Left renal cortex interstitium (tissue), 4 donors: Measurements from ENCODE around the gene RTN4RL2. TPM values are rescaled to one million over a fixed set of nuclear protein-coding genes. Genes with fewer than 3 reads are reported as not detected.
"Not testable (repeated sequence)": the region's sequence is repeated elsewhere in the genome, so short reads cannot be mapped to it uniquely, and the experiment has no call there.

Source experiments
- DNase-seq, 4 donors: peaks; one replicate each; pipeline ENCODE4 v3.0.0-alpha.2; 2013; ENCODE audit warnings: low read depth in 4 of 4, low spot score in 2 of 4, missing footprints in 1 of 4
- polyA plus RNA-seq, 4 donors: library from polyadenylated mRNA; unstranded; fragments of 120-200 nt; gene quantifications; one replicate each; pipeline ENCODE4 v1.2.1, GENCODE V29; 2013; ENCODE audit not compliant: insufficient read length in 4 of 4

The RTN4RL2 gene
- polyA plus RNA-seq, 4 donors, result 3.0 to 3.9 (median 3.2) TPM

DNA sequence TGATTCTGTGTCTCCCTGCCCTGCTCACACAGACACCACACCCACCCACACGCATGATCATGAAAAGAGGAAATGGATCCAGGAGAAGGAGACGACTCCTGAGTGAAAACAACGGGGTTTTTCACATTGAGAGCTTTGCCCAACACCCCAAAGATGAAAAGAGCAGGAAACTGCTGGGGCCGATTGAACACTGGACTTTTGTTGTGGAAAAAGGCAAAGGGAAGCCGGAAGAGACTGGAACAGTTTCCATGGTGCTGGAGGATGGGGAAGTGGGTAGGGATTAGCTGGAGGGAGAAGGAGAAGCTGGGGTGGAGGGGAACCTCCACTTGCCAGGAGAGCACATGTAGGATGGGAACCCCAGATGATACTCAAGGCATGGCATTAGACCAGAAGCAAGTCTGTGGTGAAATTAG lies 28.2 kb upstream of the RTN4RL2 start:
- DNase-seq, result no peak

DNA sequence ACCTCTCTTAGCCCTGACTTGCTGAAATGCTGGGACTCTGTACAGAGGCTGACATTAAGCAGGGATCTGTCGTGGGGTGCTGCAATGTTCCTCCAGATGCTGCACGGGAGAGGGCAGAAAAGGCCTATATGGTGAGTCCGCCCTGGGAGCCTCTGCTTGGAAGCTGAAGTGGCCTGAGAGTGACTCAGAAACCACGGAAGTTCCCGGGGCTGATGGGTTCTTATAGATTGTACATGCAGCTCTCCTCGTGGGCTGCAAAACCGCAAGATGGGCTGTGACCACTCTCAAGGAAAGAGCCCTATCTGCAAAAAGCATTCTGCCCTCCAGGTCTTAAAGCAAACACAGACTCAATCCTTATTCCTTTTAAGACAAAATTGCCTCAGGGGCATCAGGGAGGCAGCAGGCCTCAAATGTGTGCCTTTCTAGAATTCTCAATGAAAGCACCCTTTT lies 27.6 kb upstream of the RTN4RL2 start:
- DNase-seq, result no peak

DNA sequence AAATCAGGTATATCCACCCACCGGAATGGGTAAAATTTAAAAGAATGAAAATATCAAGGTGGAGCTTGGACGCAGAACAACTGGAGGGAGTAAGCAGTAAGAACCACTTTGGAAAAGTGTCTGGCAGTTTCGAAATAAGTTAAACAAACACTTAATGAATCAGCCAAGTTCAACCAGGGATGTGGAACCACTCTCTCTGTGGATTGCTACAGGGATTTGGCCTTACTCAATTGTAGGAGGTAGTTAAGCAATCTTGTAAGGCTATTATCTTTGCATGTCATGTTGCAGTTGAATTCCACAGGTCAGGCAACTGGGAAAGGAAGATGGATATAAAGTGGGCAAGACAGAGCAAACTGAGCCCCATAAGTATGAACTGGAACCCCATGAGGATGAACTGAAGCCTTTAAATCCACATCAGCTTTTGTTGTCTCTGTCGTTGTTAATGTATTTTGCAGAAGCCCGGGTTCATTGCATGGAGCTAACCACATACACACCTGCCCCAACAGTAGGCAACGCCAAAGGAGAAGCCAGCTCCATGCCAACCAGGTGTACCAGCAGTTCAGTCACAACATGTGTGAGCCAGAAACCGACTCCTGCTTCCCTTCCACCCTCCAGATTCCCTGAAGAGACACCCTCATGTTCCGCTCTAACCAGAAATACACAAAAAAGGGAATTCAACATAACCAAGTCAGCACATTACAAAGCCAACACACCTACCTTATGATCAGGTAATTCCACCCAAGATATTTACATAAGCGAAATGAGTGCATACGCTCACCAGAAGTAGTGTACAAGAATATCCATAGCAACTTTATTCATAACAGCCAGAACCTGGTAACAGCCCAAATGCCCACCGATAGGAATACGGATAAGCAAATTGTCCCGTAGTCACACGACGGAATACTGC lies 25.4 kb upstream of the RTN4RL2 start:
- no peak for DNase-seq

DNA sequence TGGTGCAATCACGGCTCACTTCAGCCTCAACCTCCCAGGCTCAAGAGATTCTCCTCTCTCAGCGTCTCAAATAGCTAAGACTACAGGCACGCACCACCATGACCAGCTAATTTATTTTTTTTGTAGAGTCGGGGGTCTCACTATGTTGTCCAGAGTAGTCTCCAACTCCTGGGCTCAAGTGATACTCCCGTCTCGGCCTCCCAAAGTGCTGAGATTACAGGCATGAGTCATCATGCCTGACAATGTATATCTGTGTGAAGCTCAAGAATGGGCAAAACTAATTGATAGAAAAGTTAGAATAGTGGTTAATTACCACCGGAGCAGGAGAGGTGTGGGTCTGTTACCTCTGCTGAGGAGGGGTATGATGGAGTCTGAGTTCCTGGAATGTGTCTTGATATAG lies 24.3 kb upstream of the RTN4RL2 start:
- no peak for DNase-seq

DNA sequence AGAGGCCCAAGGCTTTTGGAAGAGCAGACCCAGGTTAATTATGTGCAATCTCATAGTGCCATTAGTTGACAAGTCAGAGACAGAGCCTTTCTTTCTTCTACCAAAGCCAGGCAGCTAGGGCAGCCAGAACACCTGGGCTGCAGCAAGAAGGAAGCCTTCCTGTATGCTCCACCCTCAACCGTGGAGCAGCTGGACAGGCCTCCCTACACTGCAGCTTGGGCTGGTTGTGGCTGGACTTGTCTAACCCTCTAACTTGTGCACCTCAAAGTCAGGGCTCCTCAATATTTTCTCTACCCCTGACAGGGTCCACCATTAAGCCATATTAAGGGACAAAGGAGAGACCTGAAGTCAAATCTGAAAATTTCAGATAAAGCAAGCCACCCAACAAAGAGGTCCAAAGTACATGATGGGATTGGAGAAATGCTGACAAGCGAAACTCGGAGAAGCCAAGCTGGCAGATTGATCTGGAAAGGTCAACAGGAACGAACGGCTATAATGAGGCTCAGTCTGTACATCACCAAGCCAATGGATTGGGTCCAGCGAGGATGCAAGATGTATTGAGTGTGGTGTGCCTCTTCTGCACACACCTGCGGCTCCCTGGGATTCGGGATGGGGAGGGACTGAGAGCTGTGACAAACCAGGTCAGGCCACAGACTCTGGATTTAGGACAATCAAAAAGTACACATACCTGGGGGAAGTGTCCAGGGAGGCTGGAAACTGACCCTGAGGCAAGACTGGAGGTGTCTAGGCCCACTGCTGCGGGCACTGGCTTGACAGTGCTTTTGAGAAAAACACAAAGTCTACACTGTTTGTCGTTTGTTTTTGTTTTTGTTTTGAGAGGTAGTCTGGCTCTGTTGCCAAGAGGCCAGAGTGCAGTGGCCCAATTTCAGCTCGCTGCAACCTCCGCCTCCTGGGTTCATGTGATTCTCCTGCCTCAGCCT lies 21.7 kb upstream of the RTN4RL2 start:
- DNase-seq, result no peak

DNA sequence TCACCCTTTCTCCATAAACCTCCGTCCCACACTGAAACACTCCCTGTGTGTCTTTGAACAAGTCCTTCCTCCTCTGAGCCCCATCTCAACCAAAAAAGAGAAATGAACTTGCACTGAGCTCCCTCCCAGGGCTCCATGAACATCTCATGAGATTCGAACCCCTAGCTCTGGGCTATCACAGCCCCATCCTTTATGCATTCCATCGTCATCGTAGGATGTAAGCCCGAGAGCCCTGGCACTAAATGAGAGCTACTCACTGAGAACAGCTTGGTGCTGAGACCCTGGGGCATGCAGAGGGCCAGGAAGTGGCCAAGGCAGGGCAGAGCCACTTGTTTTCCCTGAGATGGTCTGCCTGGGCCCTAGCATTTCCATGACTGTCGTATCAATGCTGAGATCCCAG lies 20.5 kb upstream of the RTN4RL2 start:
- no peak for DNase-seq

DNA sequence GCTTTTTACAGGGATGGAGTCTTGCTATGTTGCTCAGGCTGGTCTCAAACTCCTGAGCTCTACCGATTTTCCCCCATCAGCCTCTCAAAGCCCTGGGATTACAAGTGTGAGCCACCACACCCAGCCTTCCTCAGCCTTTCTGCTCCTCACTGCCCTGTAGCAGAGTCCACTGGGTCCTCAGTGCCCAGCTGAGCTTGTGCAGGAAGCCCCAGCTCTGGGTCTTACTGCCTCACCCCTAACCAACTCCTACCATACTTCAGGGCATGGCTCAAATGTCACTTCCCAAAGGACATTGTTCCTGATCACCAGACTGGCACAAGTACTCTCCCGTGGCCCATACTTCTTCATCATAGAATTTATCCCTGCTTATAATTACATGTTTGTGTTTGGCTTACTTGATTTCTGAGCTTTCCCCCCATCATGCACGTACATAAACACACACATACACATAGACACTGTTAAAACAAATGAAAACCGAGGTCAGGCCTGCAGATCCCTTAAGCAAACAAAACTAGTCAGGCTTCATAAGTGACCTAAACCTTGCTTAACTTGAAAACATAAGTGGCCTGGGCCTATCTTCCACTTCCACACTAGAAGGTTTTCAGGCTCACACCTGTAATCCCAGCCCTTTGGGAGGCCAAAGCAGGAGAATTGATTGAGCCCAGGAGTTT lies 19.4 kb upstream of the RTN4RL2 start:
- DNase-seq, result no peak

DNA sequence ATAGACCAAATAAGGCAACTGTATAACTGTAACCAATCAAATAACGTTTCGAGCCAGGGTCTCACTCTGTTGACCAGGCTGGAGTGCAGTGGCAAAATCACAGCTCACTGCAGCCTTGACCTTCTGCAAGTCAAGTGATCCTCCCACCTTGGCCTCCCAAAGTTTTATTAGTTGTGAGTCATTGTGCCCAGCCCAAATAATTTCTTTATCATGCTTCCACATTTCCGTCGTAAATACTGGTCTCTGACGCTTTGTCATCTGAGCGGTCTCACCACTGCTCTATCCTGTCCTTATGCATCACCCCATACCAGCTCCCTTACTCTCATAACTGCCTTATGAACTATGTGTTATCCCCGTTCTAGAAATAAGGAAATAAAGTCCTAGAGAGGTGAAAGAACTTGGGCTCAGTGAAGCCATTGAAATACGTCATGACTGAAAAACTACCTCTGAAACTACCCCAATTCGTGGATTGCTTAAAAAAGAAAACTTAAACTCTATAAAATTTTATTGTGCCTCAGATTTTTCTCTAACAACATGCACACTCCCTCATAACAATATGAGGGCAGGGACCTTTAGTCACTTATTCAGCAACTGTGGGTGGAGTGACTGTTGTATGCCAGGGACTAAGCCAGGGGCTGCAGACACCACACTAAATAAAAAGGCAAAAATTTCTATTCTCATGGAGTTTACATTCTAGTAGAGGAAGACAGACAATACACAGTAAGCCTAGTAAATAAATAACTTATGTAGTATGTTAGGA lies 15.8 kb upstream of the RTN4RL2 start:
- no peak for DNase-seq

DNA sequence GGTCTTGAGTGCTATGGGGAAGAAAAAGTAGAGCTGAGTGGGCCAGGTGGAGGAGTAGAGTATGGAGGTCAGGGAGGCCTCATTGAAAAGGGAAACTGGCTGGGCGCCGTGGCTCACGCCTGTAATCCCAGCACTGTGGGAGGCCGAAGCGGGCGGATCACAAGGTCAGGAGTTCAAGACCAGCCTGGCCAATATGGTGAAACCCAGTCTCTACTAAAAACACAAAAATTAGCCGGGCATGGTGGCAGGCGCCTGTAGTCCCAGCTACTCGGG lies 15.3 kb upstream of the RTN4RL2 start:
- DNase-seq, result not testable (repeated sequence)

DNA sequence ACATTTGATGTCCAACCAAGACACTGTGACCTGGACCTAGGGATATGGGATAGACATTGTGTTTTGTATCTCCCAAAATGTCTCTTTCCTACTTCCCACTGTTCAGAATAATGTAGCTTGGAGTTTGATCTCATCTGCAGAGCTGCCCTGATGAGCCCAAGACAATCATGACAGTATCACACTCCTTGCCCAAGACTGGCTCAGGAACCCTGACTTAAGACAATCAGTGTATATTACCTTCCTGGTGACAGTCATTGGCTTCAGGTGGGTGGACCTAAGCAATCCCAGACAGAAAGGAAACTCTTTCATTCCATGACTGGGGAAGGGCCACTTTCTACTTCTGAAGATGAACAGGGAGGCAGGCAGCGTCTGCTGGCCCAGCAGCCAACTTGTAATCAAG lies 14.3 kb upstream of the RTN4RL2 start:
- no peak for DNase-seq

DNA sequence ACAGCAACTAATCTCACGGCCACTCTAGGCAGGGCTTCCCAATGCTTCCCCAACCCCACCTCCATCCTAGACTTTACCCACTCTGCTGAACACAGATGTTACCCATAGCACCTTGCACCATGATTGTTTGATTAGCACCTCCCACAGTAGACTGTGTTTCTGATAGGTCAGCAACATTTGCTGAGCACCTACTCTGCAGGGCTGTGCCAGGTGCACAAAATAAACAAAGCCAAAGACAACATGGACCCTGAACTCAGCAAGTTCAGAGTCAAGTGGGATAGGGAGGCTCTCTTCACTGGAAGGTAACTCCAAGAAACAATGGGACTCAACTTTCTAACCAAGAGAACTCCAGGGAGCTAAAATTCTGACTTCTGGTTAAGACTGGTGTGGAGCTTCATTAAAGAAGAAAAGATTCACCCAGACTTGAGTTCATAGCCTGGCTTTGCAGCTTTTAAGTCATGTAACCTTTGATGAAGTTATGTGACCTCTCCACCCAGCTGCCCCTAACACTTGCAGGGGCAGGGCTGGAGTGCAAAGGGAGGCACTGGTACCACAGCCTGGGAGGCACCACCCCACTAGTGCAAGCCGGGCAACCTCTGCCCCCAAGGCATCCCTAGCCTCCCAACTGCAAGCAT lies 6.7 kb upstream of the RTN4RL2 start:
- DNase-seq, result no peak

DNA sequence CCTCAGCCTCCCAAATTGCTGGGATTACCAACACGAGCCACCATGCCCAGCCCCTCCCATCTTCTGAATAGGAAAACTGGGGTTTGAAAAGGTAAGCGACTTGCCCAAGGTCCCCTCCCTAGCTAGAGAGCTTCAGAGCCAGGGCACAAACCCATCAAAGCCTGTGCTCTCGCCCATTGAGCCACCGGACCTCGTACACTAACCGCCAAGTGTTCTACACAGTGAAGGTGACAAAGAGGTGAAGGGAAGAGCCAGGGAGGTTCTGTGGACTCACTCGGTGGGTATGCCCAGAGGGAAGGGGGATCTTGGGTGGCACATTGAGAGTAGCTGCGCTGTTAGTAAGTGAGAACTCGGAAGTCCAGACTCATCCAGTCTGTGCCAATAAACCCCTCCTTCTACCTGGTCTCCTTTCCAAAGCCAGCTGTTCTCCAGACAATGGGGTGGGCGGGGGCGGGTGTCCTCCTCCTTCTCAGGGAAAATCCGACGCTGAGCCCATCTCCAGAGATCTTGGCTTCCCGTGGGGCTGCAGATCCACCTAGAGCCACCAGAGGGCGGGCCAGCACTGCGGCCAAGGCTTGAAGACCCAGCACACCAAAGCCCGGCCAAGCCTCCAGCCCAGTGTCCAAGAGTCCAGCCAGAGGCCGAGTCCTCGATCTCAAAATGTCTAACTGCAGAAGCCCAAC lies 3.2 kb upstream of the RTN4RL2 start:
- DNase-seq, result no peak

DNA sequence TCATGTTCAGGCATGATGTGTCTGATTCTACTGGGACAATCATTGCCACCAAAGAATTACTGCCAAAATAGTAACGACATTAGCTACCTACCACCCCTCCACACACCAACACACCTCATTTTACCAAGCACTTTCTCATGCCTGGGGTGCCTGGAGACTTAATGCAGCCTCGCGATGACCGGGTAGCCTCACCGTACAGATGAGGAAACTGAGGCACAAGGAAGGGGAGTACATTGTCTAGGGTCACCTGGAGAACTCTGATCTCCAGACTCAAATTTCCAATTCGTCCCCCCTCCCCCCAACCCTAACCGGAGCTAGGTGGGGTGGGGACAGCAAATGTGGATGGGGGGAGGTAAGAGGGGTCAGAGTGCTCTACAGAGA lies 2.7 kb upstream of the RTN4RL2 start:
- no peak for DNase-seq

DNA sequence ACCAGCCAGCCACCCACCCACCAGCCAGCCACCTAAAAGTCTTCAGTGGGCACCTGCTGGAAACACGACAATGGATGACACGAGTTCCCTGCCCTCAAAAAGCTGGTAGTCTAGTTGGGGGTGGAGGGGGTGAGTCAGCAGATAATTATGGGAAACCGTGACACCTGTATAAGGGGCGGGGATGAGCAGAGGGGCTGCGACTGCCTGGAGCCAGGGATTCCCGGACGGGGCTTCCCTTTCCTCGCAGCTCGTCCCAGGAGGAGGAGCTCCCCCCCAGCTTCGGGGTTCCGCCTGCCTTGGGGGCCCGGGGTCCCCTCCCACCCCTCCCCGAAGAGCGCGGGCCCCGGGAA lies 2.3 kb upstream of the RTN4RL2 start:
- DNase-seq, result no peak

DNA sequence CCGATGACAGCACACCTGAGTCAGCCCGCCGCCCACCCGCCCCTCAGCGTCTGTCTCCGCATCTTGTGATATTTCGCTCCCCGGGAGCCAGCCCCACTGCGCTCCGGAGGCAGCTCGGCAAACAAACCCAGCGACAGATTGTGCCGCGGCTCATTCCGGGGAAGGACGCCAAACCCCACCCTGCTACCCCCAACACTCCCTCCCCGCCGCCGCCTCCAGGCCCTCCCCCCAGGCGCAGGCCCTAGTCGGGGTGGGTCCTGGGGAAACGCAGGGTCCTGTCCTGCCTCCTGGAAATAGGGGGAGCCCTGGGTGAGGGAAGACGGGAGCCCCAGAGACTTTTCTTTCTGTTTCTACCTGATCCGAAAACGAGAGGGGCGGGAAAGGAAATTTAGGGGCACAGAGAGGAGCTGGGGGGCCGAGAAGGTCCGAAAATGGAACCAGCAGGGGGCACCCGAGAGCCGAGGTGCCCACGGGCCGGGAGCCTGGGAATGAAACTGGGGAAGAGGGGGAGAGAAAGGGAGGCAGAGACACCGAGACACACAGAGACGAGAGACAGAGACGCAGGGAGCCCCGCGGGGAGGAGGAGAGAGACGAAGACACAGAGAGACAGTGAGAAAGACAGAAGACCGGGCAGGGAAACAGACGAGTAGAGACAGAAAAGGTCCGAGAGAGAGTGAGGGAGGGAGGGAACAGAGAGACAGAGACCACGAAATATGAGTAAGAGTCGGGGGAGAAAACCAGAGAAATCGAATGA lies 1.7 kb upstream of the RTN4RL2 start:
- DNase-seq, result no peak

DNA sequence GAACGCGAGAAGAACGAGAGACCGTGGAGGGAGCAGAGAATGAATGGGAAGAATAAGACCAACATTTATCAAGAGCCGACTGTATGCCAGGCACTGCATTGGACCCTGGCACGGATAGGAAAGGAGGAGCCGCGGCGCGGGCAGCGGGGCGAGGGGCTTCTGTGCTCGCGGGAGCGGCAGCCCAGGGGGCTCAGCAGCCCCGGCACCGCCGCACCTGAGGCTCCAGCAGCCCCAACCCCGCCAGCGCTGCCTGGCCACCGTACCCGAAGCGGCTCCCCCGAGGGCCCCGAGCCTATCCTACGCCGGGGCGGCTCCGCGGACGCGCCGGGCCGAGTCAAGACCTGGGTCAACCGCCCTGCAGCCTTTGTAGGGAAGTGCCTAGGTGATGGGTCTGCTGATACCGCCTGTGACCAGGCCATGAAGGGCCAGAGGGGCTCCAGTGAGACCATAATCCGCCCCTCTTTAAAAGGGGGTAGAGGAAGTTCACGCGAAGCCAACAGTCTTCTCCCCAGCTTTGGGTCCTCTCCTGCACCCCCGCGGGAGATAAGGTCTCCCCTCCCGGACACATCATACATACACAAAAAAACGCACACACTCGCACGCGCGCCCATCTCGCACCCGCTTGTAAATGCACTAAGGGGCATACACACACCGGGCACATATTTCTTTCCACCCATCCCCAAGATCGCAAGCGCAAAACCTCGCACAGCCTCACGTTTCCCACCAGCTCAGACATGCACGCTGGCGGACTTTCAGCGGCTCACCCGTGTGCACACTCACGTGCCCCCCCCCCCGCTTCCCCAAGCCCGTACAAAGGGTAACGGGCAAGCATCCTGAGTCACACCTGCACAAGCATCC lies 935 bp upstream of the RTN4RL2 start:
- DNase-seq, result no peak

DNA sequence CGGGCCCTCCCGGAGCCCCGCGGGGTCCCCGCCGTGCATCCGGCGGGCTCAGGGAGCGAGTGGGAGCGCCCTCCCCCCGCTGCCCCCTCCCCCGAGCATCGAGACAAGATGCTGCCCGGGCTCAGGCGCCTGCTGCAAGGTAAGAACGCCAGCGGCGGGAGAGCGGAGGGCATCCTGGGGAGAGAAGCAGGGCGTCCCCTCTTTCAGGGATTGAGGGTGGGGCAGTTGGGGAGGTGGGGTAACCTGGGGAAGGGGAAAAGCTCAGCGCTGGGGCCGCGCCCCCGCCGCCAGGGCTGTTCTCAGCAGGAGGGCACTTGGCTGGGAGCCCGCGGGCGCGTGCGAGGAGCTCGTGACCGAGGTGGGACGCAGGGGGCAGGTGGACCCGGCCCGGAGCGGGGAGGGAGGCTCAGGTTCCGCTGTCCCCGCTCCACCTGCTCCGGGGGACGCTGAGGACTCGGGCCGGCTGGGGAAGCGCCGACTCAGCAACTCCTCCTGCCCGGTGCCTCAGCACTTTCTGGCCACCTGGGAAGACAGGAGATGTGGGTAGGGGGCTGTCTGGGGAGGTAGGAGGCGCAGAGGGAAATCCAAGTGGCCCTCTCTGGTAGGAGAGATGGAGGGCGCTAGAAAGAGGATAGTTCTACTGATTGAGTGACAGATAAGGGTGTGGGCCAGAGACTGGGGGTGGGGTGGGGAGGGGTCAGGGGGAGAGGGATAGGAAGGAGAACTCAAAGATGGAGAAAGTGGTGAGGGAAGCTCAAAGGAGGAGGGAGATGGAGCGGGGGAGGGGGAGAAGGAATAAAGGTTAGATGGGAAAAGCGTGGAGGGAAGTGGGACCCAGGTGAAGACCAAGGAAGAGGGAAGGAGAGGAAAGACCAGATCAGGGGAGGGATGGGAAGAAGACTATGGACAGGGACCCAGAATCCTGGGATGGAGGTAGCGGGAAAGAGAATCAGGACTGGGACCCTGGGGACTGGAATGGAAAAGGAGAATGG lies 726 bp downstream of the RTN4RL2 start:
- DNase-seq, result no peak
